Astrocyte of the spinal cord (primary cell): ENCODE measurements around the gene KMO.
A peak's percentile ranks its signal among the peaks of the same experiment; 100 is the strongest.

Experiments used
- DNase-seq: peaks from one replicate; pipeline ENCODE4 v3.0.0; 2011; ENCODE audit warnings: low read depth, low spot score
- H3K4me3 ChIP-seq: 2 replicates; pipeline ENCODE4 v1.5.1; 2011; ENCODE audit warnings: low read depth, mild to moderate bottlenecking, low read length, moderate library complexity
- in situ Hi-C: cut with HindIII; loops from 2 replicates; pipeline ENCODE4 v1.10.0; 2017; ENCODE audit warnings: low sequenced_read_pairs
- TF ChIP-seq, protein P1 (sequence below): IDR thresholded peaks from 2 replicates; pipeline ENCODE4 v1.5.1; 2012; ENCODE audit warnings: low read depth, mild to moderate bottlenecking, low read length, inconsistent platforms

Gene KMO

GRCh38 chr1:241590719-241591118 is 58.5 kb downstream of the KMO start:
- TF ChIP-seq, protein P1, sequence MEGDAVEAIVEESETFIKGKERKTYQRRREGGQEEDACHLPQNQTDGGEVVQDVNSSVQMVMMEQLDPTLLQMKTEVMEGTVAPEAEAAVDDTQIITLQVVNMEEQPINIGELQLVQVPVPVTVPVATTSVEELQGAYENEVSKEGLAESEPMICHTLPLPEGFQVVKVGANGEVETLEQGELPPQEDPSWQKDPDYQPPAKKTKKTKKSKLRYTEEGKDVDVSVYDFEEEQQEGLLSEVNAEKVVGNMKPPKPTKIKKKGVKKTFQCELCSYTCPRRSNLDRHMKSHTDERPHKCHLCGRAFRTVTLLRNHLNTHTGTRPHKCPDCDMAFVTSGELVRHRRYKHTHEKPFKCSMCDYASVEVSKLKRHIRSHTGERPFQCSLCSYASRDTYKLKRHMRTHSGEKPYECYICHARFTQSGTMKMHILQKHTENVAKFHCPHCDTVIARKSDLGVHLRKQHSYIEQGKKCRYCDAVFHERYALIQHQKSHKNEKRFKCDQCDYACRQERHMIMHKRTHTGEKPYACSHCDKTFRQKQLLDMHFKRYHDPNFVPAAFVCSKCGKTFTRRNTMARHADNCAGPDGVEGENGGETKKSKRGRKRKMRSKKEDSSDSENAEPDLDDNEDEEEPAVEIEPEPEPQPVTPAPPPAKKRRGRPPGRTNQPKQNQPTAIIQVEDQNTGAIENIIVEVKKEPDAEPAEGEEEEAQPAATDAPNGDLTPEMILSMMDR = no peak

GRCh38 chr1:241591317-241591716 is 59.1 kb downstream of the KMO start:
- in situ Hi-C loops = no loop called here
- peak; percentile 24 for DNase-seq
- H3K4me3 ChIP-seq = no peak overlapping the region
- TF ChIP-seq, protein P1 = no peak

More at GRCh38 chr1:241590719-241591118, 58.5 kb downstream of the KMO start:
- no peak for DNase-seq
- H3K4me3 ChIP-seq = no peak overlapping the region
- in situ Hi-C loops = no loop called here

DNA sequence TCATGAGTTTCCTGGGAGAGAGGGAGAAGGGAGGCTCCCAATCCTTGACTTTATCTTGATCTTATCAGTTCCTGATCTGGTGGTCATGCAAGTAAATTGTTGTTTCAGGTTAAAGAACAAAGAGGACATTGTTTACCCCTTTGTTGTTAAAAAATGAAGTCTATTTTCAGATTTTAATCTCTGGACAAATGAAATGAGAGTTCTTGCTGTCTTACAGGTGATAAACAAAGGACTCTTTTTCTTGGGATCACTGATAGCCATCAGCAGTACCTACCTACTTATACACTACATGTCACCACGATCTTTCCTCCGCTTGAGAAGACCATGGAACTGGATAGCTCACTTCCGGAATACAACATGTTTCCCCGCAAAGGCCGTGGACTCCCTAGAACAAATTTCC is 59.6 kb downstream of the KMO start:
- TF ChIP-seq, protein P1 = no peak
- H3K4me3 ChIP-seq = no peak overlapping the region
- DNase-seq = no peak
- in situ Hi-C loops = no loop called here

DNA sequence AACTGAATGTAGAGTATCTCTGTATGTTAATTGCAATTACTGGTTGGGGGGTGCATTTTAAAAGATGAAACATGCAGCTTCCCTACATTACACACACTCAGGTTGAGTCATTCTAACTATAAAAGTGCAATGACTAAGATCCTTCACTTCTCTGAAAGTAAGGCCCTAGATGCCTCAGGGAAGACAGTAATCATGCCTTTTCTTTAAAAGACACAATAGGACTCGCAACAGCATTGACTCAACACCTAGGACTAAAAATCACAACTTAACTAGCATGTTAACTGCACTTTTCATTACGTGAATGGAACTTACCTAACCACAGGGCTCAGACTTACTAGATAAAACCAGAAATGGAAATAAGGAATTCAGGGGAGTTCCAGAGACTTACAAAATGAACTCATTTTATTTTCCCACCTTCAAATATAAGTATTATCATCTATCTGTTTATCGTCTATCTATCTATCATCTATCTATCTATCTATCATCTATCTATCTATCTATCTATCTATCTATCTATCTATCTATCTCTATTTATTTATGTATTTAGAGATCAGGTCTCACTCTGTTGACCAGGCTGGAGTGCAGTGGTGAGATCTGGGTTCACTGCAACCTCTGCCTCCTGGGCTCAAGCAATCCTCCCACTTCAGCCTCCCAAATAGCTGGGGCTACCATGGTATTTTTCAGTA is 60.2 kb downstream of the KMO start:
- peak; percentile 61 for DNase-seq

GRCh38 chr1:241593186-241593585 is 61.0 kb downstream of the KMO start:
- in situ Hi-C loops = no loop called here
- no peak overlapping the region for H3K4me3 ChIP-seq
- TF ChIP-seq, protein P1 = no peak
- DNase-seq = no peak

More for the DNA sequence above, 60.2 kb downstream of the KMO start:
- no peak overlapping the region for H3K4me3 ChIP-seq
- TF ChIP-seq, protein P1 = no peak
- in situ Hi-C loops = no loop called here

- no peak overlapping the region for H3K4me3 ChIP-seq
- DNase-seq = no peak
- TF ChIP-seq, protein P1 = no peak
- in situ Hi-C loops = no loop called here
These were observed 64.5 kb downstream of the KMO start for GRCh38 chr1:241596633-241597032.
